Smooth muscle cell of the brain vasculature (primary cell): ENCODE data around the gene ICAM2.
A peak's percentile ranks its signal among the peaks of the same experiment; 100 is the strongest.
"Not testable (repeated sequence)": the region's sequence is repeated elsewhere in the genome, so short reads cannot be mapped to it uniquely, and the experiment has no call there.

Experiments used
- DNase-seq: peaks from one replicate; pipeline ENCODE4 v3.0.0-alpha.2; 2012; ENCODE audit warnings: low read depth, low spot score

ICAM2 gene

DNA sequence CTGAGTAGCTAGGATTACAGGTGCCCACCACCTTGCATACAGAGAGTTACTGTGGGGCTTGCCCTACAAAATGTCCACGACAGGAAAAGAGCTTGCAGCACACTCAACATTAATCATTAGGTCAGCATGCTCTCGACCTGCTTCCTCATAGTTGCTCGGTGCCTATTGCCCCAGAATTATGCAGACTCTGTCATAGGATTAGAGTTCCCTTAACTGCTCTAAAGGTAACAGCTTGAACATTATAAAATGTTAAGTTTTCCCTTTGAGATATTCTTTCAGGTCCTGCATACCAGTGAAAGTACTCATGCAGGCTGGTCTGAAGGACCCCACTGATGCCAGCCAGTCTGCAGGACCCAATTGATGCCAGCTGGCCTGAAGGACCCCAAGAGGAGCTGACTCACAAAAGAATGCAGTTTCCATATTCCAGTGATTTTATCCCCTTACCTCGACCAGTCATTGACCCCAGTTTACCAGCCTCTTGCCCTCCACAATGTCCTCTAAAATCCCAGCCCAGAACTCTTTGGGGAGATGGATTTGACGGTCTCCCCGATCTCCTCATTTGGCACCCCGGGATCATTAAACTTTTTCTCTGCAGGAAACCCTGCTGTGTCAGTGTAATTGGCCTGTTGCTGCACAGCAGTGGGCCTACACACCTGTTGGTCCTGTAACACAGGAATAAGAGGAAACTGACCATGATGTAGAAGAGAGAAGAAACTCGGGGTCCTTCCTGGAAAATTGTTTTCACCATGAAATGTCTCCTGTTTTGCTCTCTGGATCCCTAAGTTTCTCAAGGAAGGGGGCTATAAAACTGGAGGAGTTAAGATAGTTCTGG lies 10.6 kb downstream of the ICAM2 start:
- DNase-seq = no peak

DNA sequence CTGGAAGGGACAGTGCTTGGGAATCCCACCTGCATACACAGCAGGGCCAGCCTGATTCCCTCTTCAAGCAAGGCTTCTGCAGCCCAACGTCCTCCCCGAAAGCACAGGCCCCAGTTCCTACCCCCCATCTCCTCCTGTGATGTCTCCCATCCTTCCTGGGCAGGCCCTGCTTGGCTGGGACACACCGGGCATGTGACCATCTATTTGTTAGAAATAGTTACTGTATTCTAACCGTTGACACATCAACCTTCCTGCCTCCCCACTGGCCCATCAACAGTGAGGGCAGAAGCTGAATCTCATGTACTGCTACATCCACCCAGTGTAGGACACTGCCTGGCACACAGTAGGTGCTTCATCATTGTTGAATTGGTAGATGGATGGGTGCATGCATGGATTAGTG lies 11.6 kb downstream of the ICAM2 start:
- DNase-seq = no peak

DNA sequence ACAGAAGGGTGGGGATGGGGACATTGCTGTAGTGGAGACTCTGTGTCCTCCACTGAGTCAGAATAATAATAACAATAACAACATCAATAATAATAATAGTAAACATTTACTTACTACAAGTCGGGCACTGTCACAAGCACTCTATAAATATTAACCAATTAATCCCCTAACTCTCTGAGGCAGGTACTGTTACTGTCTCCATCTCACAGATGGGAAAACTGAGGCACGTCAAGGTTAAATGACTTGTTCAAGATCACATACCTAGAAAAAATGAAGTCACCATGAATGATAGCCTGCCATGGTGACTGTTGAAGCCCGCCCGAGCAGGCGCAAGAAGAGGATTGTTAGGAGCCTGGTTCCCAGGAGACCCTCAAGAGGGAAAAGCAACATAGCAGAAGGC lies 12.1 kb downstream of the ICAM2 start:
- DNase-seq = no peak

DNA sequence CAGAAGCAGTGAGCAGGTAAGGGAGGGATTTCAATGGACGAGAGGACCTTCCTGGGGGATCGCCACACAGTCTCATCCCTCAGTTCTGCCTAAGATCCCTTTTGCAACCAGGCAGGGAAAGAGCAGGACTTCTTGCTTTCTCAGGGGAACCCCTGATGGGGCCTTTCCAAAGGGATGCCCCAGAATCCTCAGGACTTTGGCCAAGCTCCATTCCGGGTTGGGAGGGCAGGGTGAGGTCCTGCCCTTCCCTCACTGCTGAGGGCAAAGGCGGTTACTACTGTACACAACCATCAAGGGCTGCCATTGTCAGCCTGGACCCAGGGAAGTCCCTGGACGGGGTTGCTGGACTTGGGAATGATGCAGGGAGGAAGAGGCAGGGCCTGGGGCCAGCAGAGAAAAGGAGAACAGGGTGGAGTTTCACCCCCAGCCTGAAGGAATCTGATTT lies 12.6 kb downstream of the ICAM2 start:
- DNase-seq = no peak

DNA sequence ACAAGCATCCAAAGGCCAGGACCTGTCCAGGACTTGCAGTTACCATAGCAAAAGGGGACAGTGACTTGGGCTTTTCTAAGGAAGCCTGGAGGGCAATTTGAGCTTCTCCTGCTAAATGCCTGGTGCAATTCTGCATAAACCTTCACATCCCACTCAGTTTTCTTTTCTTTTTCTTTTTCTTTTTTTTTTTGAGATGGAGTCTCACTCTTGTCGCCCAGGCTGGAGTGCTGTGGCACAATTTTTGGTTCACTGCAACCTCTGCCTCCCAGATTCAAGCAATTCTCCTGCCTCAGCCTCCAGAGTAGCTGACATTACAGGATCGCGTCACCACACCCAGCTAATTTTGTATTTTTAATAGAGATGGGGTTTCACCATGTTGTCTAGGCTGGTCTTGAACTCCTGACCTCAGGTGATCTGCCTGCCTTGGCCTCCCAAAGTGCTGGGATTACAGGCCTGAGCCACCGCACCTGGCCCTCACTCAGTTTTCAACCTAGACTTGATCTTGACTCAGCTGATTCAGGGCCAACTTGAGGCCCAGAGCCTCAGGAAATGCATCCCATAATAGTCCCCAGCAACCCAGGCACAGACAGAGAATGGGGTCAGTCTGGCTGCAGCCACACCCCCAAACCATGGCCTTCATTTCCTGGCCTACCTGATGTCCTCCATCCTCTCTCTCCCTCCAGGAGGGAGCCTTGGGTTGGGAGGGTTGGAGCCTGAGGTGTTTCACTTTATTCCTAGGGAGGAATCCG lies 13.2 kb downstream of the ICAM2 start:
- not testable (repeated sequence) for DNase-seq

DNA sequence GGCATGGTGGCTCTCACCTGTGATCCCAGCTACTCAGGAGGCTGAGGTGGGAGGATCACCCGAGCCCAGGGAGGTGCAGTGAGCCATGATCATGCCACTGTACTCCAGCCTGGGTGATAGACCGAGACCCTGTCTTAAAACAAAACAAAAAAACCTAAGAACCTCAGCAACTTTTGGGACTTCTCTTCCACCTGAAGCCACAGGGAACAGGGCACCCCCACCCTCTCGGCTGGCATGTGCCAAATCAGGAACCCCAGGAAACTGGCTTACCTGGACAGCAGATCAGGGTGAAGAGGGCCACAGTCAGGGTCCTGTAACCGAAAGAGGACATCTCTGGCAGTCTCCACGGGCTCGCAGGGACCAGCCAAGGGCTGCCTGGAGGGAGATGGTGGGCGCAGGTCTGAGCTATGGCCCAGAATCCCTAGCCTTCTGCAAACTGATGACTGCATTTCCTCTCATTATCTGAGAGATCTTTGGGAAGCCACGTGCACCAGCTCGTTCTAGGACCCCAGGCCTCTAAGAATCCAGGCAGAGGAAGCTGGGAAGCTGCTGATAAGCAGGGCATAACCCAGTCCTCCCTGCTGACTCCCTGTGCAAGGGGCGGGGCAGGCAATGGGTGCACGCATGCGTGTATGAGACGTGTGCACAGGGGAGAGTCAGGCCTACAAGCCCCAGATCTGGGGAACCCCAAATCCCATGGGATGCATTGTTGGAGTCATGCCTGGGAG lies 13.9 kb downstream of the ICAM2 start:
- DNase-seq = no peak

DNA sequence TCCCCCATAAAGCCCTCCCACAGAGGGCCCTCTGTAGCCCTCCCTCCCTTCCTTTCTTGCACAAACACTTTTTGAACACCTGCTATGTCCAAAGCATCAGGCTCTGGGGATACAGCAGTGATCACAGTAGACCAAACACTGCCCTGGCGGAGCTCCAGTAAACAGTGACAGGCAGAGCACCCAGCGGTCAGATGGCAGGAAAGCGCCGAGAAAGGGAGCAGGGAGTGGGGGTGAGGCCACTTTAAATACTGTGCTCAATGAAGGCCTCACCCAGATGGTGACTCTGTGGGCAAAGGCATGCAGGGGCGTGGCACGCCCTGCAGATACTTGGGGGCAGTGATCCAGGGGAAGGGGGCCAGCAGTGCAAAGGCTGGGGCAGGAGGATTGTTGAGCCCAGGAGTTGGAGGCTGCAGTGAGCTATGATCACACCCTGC lies 14.7 kb downstream of the ICAM2 start:
- no peak for DNase-seq

DNA sequence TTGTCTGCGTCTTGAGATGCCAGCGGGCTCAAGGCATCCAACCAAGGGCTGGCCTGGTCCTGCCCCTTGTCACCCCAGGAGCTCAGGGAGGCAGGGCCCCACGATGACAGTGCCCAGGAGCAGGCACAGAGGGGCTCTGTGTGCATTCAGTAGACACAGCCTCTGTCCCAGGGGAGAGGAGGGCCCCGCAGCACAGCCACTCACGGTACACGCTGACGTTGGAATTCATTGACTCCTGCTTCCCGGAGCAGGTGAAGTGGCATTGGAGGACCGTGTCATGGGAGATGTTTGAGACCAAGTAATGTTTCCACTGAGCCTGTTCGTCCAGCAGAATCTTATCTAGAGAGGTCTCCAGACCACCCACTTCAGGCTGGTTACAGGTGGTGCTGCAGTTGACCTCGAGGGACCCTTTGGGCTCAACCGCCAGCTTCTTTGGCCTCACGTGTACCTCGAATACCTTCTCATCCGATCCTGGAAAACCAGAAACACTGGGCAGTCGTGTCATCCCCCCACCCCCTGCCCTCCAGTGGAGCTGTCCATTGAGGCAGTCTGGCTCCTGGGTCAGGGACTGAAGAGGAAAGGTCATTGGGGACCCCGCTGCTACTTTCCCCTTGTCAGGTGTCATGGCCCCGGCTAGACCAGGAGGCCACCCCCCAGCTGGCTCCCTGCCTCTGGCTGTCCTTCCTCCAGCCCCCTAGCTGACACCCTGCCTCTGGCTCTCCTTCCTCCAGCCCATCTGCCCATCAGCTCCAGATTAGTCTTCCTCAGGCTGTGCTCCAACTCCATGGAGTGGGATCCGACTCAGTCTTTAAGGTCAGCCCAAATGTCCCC lies 15.3 kb downstream of the ICAM2 start:
- DNase-seq = no peak

DNA sequence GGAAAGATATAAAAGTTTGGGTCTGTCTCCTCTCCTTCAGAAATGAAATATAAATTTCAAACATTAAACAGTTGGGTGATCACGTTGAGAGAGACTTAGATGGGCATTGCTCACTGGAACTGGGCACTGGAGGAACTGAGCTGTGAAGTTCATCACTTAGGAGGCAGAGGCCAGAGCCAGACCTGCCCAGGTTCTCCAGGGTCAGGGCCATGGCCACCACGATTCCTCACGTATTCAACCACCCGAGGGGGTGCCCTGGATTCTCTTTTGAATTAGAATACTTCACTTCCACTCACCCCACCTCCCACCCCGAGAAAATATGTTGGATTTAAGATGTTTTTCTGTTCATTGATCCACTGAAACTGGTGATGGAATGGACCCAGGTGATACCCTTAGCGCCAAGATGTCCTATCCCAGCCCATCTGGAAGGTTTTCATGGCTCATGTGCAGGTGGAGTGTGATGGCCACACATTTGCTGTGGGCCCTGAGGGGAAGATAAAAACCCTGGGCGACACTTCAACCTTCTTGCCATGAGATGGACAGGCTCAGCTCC lies 16.1 kb downstream of the ICAM2 start:
- no peak for DNase-seq

DNA sequence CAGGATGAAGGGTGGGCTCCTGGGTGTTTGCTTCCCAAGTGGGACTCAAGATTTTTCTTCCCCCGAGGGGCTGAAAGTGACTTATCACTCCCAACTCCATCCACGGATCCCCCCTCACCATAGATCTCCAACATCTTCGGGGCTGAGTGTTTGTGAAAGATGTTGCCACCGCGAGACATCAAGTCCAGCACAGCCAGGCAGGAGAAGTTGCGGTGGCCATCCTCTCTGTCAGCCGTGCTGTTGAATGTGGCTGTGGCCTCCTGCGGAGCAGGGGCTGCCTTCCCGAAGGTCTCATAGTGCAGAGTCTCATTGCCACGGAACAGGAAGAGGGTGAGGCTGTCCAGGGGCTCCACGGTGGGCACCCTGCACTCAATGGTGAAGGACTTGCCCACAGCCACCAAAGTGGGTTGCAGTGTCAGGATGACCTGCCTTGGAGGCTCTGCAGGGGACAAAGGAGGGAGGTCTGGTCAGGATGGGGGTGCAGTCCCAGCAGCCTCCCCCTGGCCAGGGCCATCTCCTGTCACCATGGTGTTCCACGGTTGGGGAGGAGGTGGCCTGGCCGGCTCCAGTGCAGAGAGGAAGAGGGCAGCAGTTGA lies 16.8 kb downstream of the ICAM2 start:
- no peak for DNase-seq

DNA sequence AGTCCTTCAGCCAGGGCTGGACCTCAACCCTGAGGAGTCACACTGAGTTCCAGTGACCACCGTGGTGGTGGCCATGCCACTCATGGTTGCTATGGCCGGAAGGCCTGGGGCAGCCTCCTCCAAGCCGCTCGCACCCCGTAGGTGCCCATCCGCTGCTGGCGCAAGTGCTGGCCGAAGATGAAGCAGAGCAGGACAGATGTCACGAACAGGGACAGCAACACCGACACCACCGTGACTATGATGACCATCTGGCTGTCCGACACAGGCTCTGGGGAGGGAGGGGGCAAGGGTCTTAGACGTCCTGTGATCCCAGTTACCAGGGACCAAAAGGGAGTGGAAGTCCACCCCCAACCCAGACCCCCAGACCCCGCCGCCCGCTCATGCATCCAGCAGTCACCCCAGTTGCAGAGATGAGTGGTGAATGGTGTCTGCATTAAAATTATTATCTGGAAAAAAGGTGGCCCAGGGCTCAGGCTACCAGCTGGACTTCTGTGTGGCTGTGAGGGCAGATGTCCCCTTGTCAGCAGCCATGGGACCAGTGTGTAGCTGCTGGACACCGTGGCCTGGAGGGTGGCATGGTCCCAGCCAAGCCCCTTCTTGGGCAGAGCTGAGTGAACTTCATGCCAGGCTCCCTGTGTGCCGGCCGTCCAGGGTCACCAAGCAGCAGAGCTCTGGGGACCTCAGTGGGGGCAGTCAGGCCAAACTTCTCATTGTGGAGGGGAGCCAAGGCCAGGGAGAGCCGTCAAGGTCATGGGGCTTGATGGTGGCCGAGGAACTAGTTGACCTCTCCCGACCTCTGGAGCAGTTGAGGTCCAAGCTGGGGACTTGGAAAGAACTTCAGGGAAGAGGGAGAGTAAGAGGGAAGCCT lies 17.5 kb downstream of the ICAM2 start:
- DNase-seq = no peak

DNA sequence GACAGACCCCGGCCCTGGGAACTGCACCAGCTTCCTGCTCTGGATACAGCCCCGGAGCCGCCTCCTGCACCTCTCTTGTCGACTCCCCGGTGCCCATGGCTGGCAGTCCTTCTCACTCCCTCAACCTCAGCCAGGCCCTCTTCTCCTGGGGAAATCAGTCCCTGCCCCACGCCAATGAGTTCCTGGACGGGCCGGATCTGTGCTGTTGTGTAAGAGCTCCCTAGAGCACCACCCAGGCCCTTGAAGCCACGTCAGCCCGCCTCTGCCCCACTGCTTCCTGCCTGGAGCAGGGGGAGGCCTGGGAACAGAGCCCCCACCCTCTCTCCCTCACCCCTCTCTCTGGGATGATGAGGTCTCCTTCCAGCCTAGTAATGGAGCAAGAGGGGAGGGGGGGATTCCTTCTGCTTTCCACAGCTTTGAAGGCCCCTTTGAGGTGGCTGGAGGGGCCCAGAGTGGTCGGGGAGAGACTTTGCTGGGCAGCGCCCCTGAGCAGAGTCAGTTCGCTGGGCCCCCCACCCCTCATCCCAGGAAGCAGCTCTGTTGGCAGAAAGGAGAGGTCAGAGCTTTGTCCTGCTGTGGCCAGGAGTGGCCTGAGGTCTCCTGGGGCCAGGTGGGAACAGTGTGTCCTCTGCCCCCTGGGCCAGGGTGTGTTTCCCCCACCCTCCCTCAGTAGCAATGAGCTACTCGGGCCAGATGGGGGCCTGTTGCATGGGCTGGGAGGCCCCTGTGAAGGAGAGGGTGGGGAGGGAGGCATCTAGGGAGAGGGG lies 18.5 kb downstream of the ICAM2 start:
- no peak for DNase-seq

DNA sequence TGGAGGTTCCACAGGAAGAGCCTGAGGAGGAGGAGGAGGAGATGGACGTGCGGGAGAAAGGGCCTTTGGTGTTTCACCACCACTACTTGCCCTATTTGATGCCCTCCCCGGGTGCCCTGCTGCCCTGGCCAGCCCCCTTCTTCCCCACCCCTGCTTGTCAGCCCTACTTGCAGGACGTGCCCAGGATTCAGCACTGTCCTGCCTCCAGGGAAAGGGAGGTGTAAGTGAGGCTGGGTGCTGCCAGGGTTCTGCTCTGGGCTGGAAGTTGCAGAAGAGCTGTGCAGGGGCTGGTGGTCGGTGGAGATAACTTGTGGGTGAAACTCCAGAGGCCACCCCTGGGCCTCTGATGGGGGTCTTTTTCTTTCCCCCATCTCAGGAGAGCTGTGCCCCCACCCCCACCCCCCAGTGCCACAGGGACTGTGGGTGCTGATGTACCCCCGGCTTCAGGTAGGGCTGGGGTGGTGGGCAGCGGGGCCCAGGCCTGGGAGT lies 19.3 kb downstream of the ICAM2 start:
- DNase-seq = no peak

DNA sequence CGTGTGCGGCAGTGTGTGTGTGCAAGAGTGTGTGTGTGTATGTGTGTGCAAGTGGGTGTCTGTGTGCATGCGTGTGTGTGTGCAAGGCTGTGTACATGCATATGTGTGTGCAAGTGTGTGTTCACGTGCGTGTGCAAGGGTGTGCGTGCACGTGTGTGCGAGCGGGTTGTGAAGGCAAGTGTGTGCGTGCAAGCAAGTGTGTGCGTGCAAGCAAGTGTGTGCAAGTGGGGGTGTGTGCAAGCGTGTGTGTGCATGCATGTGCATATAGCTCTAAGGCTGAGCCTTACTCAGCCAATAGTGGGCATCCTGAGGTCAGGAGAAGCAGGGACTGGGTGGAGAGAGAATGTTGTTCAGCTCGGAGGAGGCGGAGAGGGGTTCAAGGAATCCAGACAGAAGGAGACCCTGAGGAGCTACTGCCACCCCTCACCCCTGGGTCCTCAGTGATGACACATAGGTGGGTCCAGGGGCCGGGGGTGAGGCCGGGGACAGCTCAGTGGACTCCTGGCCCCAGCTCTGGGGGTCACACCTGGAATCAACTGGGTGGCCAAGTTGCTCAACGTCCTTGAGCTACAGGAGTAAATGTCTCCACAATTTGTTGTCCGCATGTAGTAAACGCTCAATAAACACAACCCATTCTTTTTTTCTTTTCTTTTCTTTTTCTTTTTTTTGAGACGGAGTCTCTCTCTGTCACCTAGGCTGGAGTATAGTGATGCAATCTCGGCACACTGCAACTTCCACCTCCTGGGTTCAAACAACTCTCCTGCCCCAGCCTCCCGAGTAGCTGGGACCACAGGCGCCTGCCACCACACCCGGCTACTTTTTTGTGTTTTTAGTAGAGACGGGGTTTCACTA lies 20.5 kb downstream of the ICAM2 start:
- DNase-seq = no peak

DNA sequence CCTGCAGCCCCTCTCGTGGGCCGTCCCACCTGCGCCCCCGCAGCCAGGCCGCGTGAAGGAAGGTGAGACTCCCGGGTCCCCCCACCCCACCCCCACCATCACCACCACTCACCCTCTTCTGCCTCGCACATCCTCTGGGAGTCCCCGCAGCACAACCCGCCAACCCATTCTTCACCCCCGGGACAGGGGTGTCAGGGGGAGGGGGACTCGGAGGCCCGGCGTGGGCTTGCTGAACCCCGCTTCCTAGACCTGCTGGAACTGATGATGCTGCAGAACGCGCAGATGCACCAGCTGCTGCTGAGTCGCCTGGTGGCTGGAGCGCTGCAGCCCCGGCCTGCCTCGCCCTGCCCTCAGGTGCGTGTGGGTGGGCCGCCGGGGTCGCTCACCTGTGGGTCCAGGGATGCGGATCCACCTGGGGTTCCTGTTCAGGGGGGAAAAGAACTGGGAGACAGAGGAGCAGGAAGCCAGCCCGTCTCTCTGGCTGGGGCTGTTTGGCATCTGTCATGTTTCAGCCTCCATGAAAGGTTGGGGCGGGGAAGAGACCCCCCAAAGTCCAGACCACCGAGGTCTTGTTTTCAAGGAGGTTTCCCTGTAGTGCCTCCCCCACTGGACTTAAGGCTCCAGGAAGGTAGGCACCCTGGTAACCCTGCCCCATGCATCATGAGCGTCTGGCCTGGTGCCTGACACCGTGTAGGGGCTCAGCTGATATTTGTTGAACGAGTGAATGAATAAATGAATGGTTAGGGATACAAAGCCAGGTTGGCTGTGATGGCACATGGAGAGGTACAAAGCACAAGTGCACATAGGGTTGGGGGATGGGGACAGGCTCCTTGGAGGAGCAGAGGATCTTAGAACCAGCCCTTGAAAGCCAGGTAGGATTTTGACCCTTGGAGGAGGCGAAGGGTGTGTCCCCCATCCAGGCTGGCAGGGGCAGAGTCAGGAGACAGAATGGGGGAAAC lies 21.4 kb downstream of the ICAM2 start:
- DNase-seq = no peak

DNA sequence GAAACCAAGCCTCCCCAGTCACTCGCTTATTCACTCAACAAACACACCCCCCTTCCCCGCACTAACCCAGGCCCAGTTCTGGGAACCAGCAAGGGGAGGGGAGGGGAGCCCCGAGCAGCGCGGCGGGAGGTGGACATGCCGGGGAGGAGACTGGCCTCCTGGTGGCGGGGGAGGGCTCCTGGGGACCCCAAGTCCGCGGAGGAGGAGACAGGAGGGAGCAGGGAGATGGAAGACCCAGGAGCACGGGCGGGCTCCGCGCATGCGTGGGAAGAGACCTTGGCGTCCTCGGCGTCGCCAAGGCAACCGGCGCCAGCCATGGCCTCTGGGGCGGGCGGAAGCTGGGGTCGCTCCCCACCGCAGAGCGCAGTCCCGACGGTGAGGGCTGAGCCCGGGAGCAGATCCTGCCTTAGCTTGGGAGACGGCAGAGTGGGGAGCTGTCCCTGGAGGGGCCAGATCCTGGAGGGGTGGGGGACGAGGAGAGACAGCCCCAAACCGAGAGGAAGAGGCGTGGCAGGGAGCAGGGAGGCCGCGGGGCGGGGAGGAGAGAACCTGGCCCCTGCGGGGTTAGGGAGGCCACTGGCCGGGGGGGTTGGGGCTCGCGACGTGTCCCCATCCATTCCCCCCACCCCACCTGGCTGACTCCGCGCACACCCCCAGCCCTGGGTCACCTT lies 22.2 kb downstream of the ICAM2 start, which contains the start of gene PRR29:
Gene PRR29, plus strand, starts transcription at position 302 of the 671 bp plus-strand sequence. Its CDS starts 14 bp downstream, at position 316.
- peak; percentile 7 for DNase-seq
